DOHH2 (cell line): ENCODE data around the gene ATIC.

Experiments used
- H3F3A ChIP-seq: fragments of 200-600 bp; sonication (generic), shearing (Covaris generic); 2 replicates; pipeline ENCODE4 v1.6.0; 2016; ENCODE audit warnings: antibody characterized with exemption, mild to moderate bottlenecking; ENCODE audit not compliant: control insufficient read depth, insufficient read depth
- H3K27ac ChIP-seq: fragments of 200-600 bp; sonication (generic); 2 replicates; pipeline ENCODE4 v1.5.1; 2014; ENCODE audit warnings: low read depth, mild to moderate bottlenecking, low read length, moderate library complexity
- H3K27me3 ChIP-seq: fragments of 200-600 bp; sonication (generic); 2 replicates; pipeline ENCODE4 v1.6.1; 2014; ENCODE audit warnings: mild to moderate bottlenecking, low read length, mixed read lengths; ENCODE audit not compliant: control insufficient read depth
- H3K36me3 ChIP-seq: fragments of 200-600 bp; sonication (generic); 2 replicates; pipeline ENCODE4 v1.6.1; 2014; ENCODE audit warnings: mild to moderate bottlenecking, low read length, moderate library complexity, mixed read lengths; ENCODE audit not compliant: control insufficient read depth
- H3K4me1 ChIP-seq: fragments of 200-600 bp; sonication (generic); 2 replicates; pipeline ENCODE4 v1.6.1; 2014; ENCODE audit warnings: mild to moderate bottlenecking, low read length, mixed read lengths; ENCODE audit not compliant: control insufficient read depth
- H3K4me2 ChIP-seq: fragments of 200-600 bp; sonication (generic); 2 replicates; pipeline ENCODE4 v1.6.0; 2014; ENCODE audit warnings: mild to moderate bottlenecking, low read length, moderate library complexity
- H3K4me3 ChIP-seq: fragments of 200-600 bp; sonication (generic); 2 replicates; pipeline ENCODE4 v1.5.1; 2014; ENCODE audit warnings: mild to moderate bottlenecking, low read length, mixed read lengths
- H3K79me2 ChIP-seq: fragments of 200-600 bp; sonication (generic); 2 replicates; pipeline ENCODE4 v1.6.1; 2014; ENCODE audit warnings: mild to moderate bottlenecking, low read length, mixed read lengths; ENCODE audit not compliant: control insufficient read depth
- H3K9me2 ChIP-seq: fragments of 200-600 bp; sonication (generic); replicated peaks from 2 replicates; pipeline ENCODE4 v1.6.1; 2014; ENCODE audit warnings: mild to moderate bottlenecking, low read length, mixed read lengths; ENCODE audit not compliant: control insufficient read depth
- H3K9me3 ChIP-seq: fragments of 200-600 bp; sonication (generic); 2 replicates; pipeline ENCODE4 v1.6.1; 2014; ENCODE audit warnings: antibody characterized with exemption, low read length, mixed read lengths; ENCODE audit not compliant: control insufficient read depth, insufficient read depth
- H4K20me1 ChIP-seq: fragments of 200-600 bp; sonication (generic); 2 replicates; pipeline ENCODE4 v1.6.0; 2014; ENCODE audit warnings: low read depth, mild to moderate bottlenecking, antibody characterized with exemption, low read length, moderate library complexity; ENCODE audit not compliant: control insufficient read depth, insufficient read depth
- CTCF ChIP-seq: fragments of 200-600 bp; sonication (generic); IDR thresholded peaks from one replicate; pipeline ENCODE4 v1.5.1; 2014; ENCODE audit warnings: antibody characterized with exemption, mild to moderate bottlenecking, low read depth, low read length; ENCODE audit not compliant: poor library complexity, severe bottlenecking
- EZH2phosphoT487 ChIP-seq: fragments of 200-600 bp; sonication (generic); IDR thresholded peaks from 2 replicates; pipeline ENCODE4 v1.6.1; 2017; ENCODE audit warnings: borderline replicate concordance, mild to moderate bottlenecking, antibody characterized with exemption, low read length, moderate library complexity, mixed read lengths

The ATIC gene

GRCh38 chr2:215394102-215394805 lies 82.4 kb downstream of the ATIC start:
- Histone ChIP-seq H3K4me3 (no peak overlapping the region), H4K20me1 (no peaks in the 10 kb centered on the region), H3K27me3 (no peaks in the 10 kb centered on the region), H3K27ac (no peak overlapping the region), H3K79me2 (no peaks in the 10 kb centered on the region), H3K36me3 (no peaks in the 10 kb centered on the region), H3K9me3 (no peaks in the 10 kb centered on the region), H3F3A (no peaks in the 10 kb centered on the region), H3K4me2 (no peak overlapping the region), H3K9me2 (no peaks in the 10 kb centered on the region; the same call in 1 of the 2 replicates), H3K4me1 (peaks cover 8% of the 10 kb centered on the region)
- TF ChIP-seq EZH2phosphoT487 (no peak), CTCF (no peak)

GRCh38 chr2:215395687-215396460 lies 84.0 kb downstream of the ATIC start:
- Histone ChIP-seq H3K4me3 (no peak overlapping the region), H3K9me2 (no peaks in the 10 kb centered on the region; the same call in 1 of the 2 replicates), H3K36me3 (no peaks in the 10 kb centered on the region), H3K9me3 (no peaks in the 10 kb centered on the region), H3K4me2 (no peak overlapping the region), H3K79me2 (no peaks in the 10 kb centered on the region), H3K27ac (no peak overlapping the region), H3F3A (no peaks in the 10 kb centered on the region), H4K20me1 (no peaks in the 10 kb centered on the region), H3K4me1 (peaks cover 8% of the 10 kb centered on the region), H3K27me3 (no peaks in the 10 kb centered on the region)
- TF ChIP-seq CTCF (no peak), EZH2phosphoT487 (no peak)

- no peaks in the 10 kb centered on the region for H3F3A ChIP-seq
- no peaks in the 10 kb centered on the region for H4K20me1 ChIP-seq
- no peak overlapping the region for H3K4me3 ChIP-seq
- H3K9me3 ChIP-seq = no peaks in the 10 kb centered on the region
- H3K27ac ChIP-seq = no peak overlapping the region
- H3K9me2 ChIP-seq = no peaks in the 10 kb centered on the region
- H3K4me1 ChIP-seq = no peaks in the 10 kb centered on the region
- no peaks in the 10 kb centered on the region for H3K79me2 ChIP-seq
- no peak for TF ChIP-seq CTCF
- no peak for TF ChIP-seq EZH2phosphoT487
- H3K4me2 ChIP-seq = no peak overlapping the region
- no peaks in the 10 kb centered on the region for H3K36me3 ChIP-seq
- no peaks in the 10 kb centered on the region for H3K27me3 ChIP-seq
These were observed 84.9 kb downstream of the ATIC start for GRCh38 chr2:215396595-215397313.
